OCI-LY1 (cell line): ENCODE data around the gene ZNF615.
"Not testable (repeated sequence)": the region's sequence is repeated elsewhere in the genome, so short reads cannot be mapped to it uniquely, and the experiment has no call there.

Experiments
- H2AFZ ChIP-seq: fragments of 200-600 bp; sonication (generic), shearing (Covaris generic); 2 replicates; pipeline ENCODE4 v1.6.0; 2014; ENCODE audit warnings: antibody characterized with exemption, mild to moderate bottlenecking, low read length
- H3F3A ChIP-seq: fragments of 200-600 bp; sonication (generic), shearing (Covaris generic); 2 replicates; pipeline ENCODE4 v1.6.0; 2014; ENCODE audit warnings: mild to moderate bottlenecking, antibody characterized with exemption, low read length, moderate library complexity; ENCODE audit not compliant: insufficient read depth
- H3K27ac ChIP-seq: fragments of 200-600 bp; sonication (generic); 2 replicates; pipeline ENCODE4 v1.5.1; 2014; ENCODE audit warnings: low read length, mixed run types, mild to moderate bottlenecking, low read depth; ENCODE audit not compliant: poor library complexity, severe bottlenecking
- H3K27me3 ChIP-seq: fragments of 200-600 bp; sonication (generic); 2 replicates; pipeline ENCODE4 v1.6.0; 2014; ENCODE audit warnings: antibody characterized with exemption, mild to moderate bottlenecking, low read length, moderate library complexity; ENCODE audit not compliant: insufficient read depth
- H3K36me3 ChIP-seq: fragments of 200-600 bp; sonication (generic); 2 replicates; pipeline ENCODE4 v1.6.1; 2014; ENCODE audit warnings: mild to moderate bottlenecking, antibody characterized with exemption, low read length, moderate library complexity, mixed read lengths; ENCODE audit not compliant: insufficient read depth
- H3K4me1 ChIP-seq: fragments of 200-600 bp; sonication (generic); 2 replicates; pipeline ENCODE4 v1.5.1; 2014; ENCODE audit warnings: mild to moderate bottlenecking, low read length, moderate library complexity; ENCODE audit not compliant: insufficient read depth, severe bottlenecking
- H3K4me2 ChIP-seq: fragments of 200-600 bp; sonication (generic), shearing (Covaris generic); 2 replicates; pipeline ENCODE4 v1.6.1; 2014; ENCODE audit warnings: low read length
- H3K4me3 ChIP-seq: fragments of 200-600 bp; sonication (generic); 2 replicates; pipeline ENCODE4 v1.5.1; 2014; ENCODE audit warnings: low read length, low read depth, mild to moderate bottlenecking, mixed read lengths; ENCODE audit not compliant: poor library complexity, severe bottlenecking
- H3K79me2 ChIP-seq: fragments of 200-600 bp; shearing (Covaris generic); 2 replicates; pipeline ENCODE4 v1.6.1; 2016; ENCODE audit warnings: mixed run types, low read length, mixed read lengths; ENCODE audit not compliant: insufficient read depth
- H3K9ac ChIP-seq: fragments of 200-600 bp; sonication (generic), shearing (Covaris generic); 2 replicates; pipeline ENCODE4 v1.6.1; 2014; ENCODE audit warnings: mild to moderate bottlenecking, low read length, mixed read lengths
- H3K9me2 ChIP-seq: fragments of 200-600 bp; sonication (generic), shearing (Covaris generic); 2 replicates; pipeline ENCODE4 v1.6.1; 2014; ENCODE audit warnings: low read depth, mild to moderate bottlenecking, low read length, mixed read lengths
- H3K9me3 ChIP-seq: fragments of 200-600 bp; shearing (Covaris generic); 2 replicates; pipeline ENCODE4 v1.6.1; 2014; ENCODE audit warnings: low read length, mixed read lengths
- H4K20me1 ChIP-seq: fragments of 200-600 bp; sonication (generic), shearing (Covaris generic); 2 replicates; pipeline ENCODE4 v1.6.0; 2016; ENCODE audit warnings: mild to moderate bottlenecking, low read length; ENCODE audit not compliant: insufficient read depth
- CTCF ChIP-seq: fragments of 200-600 bp; sonication (generic), shearing (Covaris generic); IDR thresholded peaks from 2 replicates; pipeline ENCODE4 v1.5.1; 2017; ENCODE audit warnings: mild to moderate bottlenecking, antibody characterized with exemption, low read length, moderate library complexity, mixed read lengths
- EZH2 ChIP-seq: fragments of 200-600 bp; sonication (generic), shearing (Covaris generic); IDR thresholded peaks from 2 replicates; pipeline ENCODE4 v1.8.0; 2017; ENCODE audit warnings: borderline replicate concordance, mixed run types, mild to moderate bottlenecking, antibody characterized with exemption, low read length, moderate library complexity, mixed read lengths

Gene ZNF615

GRCh38 chr19:51983361-51983760 lies 24.6 kb downstream of the ZNF615 start:
- no peaks in the 10 kb centered on the region for H3K36me3 ChIP-seq
- TF ChIP-seq CTCF: no peak
- no peak for TF ChIP-seq EZH2
- H3F3A ChIP-seq: no peaks in the 10 kb centered on the region
- no peak overlapping the region for H3K27ac ChIP-seq
- H3K4me2 ChIP-seq: no peak overlapping the region
- H4K20me1 ChIP-seq: no peaks in the 10 kb centered on the region
- H3K4me1 ChIP-seq: no peaks in the 10 kb centered on the region
- no peaks in the 10 kb centered on the region for H3K9me2 ChIP-seq
- peaks cover 18% of the 10 kb centered on the region for H3K9me3 ChIP-seq
- H3K4me3 ChIP-seq: no peak overlapping the region
- H3K79me2 ChIP-seq: no peaks in the 10 kb centered on the region
- no peak overlapping the region for H2AFZ ChIP-seq
- no peak overlapping the region for H3K9ac ChIP-seq
- H3K27me3 ChIP-seq: no peaks in the 10 kb centered on the region

DNA sequence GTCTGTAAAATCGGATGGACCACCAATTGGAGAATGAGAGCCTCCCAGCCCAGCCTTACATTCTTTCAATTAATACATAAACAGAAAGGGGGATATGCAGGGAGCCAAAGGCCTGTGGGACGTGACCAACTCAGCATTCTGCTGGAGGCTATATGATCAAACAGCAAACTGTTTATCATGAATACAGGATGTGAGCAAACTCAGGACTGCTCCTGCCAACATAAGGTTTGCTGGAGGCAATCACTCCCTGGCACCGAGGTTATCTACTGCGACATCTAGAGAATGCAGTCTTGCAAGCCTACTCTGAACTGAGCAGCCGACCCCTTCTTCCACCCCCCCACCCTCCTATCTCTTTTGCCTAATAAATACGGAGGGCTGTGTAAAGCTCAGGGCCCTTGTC lies 27.1 kb downstream of the ZNF615 start:
- H3K9ac ChIP-seq, H3K36me3 ChIP-seq, H2AFZ ChIP-seq, H3F3A ChIP-seq, H3K9me2 ChIP-seq, H3K9me3 ChIP-seq, H3K4me1 ChIP-seq, H3K27me3 ChIP-seq, H3K4me3 ChIP-seq, H3K4me2 ChIP-seq, H3K27ac ChIP-seq, H3K79me2 ChIP-seq, H4K20me1 ChIP-seq: not testable (repeated sequence)

DNA sequence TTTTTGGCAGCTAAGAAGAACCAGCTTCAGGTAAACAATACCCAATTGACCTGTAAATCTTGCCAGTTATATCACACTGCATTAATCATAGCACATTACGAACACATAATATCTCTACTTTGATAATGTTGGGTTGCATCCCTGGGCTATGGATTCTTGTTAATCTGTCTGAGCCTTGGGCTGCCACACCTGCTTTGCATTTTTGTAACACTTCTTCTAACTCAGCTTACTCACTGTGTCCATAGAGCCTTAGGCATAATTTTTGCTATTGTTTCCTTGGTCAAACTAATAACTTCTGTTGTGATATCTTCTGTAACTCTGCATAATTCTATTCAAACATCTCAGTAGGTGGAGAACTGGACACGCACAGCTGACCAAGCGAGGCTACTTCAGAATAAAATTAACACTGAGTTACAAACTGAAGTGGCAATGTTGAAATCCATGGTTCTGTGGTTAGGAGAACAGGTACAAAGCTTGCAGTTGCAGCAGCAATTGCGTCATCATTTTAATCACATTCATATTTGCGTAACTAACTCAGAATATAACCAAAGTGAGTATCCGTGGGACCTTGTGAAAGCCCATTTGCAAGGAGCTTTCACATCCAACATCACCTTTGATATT lies 27.8 kb downstream of the ZNF615 start:
- no peak overlapping the region for H3K4me3 ChIP-seq
- H2AFZ ChIP-seq: no peak overlapping the region
- H3K9me3 ChIP-seq: 0 out of 2 replicates have a peak, but pooled peaks cover 6% of the 10 kb centered on the region
- H3K9ac ChIP-seq: no peak overlapping the region
- H4K20me1 ChIP-seq: no peaks in the 10 kb centered on the region
- H3K9me2 ChIP-seq: no peaks in the 10 kb centered on the region
- H3K36me3 ChIP-seq: no peaks in the 10 kb centered on the region
- no peaks in the 10 kb centered on the region for H3K27me3 ChIP-seq
- no peaks in the 10 kb centered on the region for H3K4me1 ChIP-seq
- no peak overlapping the region for H3K27ac ChIP-seq
- TF ChIP-seq EZH2: no peak
- TF ChIP-seq CTCF: no peak
- no peak overlapping the region for H3K4me2 ChIP-seq
- H3F3A ChIP-seq: no peaks in the 10 kb centered on the region
- H3K79me2 ChIP-seq: no peaks in the 10 kb centered on the region

- Histone ChIP-seq H3K9me2 (no peaks in the 10 kb centered on the region), H3K27me3 (no peaks in the 10 kb centered on the region), H3K36me3 (no peaks in the 10 kb centered on the region), H4K20me1 (no peaks in the 10 kb centered on the region), H3K4me2 (no peak overlapping the region), H3K4me3 (no peak overlapping the region), H3K27ac (no peak overlapping the region), H3F3A (no peaks in the 10 kb centered on the region), H3K9me3 (peaks cover 7% of the 10 kb centered on the region), H2AFZ (no peak overlapping the region), H3K9ac (no peak overlapping the region), H3K4me1 (no peaks in the 10 kb centered on the region), H3K79me2 (no peaks in the 10 kb centered on the region)
- TF ChIP-seq CTCF (no peak), EZH2 (no peak)
Observed at GRCh38 chr19:51978882-51979281, 29.1 kb downstream of the ZNF615 start.
